SJSA1 (cell line): ENCODE measurements around the gene PCSK6. TPM values are rescaled to one million over a fixed set of nuclear protein-coding genes. Genes with fewer than 3 reads are reported as not detected.
A peak's percentile ranks its signal among the peaks of the same experiment; 100 is the strongest.
"Not testable (repeated sequence)": the region's sequence is repeated elsewhere in the genome, so short reads cannot be mapped to it uniquely, and the experiment has no call there.

Experiments
- DNase-seq, 2 experiments: peaks; one replicate each; pipeline ENCODE4 v3.0.0-alpha.2; 2015 to 2020; ENCODE audit warnings: low spot score in 2 of 2, low read depth in 1 of 2
- H3K27ac ChIP-seq: fragments of 250-450 bp; sonication (Bioruptor Pico); 2 replicates; pipeline ENCODE4 v1.5.1; 2020; ENCODE audit warnings: mild to moderate bottlenecking, moderate library complexity
- H3K27me3 ChIP-seq: fragments of 250-450 bp; sonication (Bioruptor Pico); replicated peaks from 2 replicates; pipeline ENCODE4 v1.5.1; 2020; ENCODE audit warnings: mild to moderate bottlenecking, moderate library complexity
- H3K36me3 ChIP-seq: fragments of 250-450 bp; sonication (Bioruptor Pico); 2 replicates; pipeline ENCODE4 v1.5.1; 2020; ENCODE audit warnings: mild to moderate bottlenecking
- H3K4me1 ChIP-seq: fragments of 250-450 bp; sonication (Bioruptor Pico); replicated peaks from 2 replicates; pipeline ENCODE4 v1.6.1; 2021; ENCODE audit warnings: mild to moderate bottlenecking
- H3K4me3 ChIP-seq: fragments of 250-450 bp; sonication (Bioruptor Pico); 2 replicates; pipeline ENCODE4 v1.5.1; 2020; ENCODE audit warnings: mild to moderate bottlenecking
- H3K9me3 ChIP-seq: fragments of 250-450 bp; sonication (Bioruptor Pico); replicated peaks from 2 replicates; pipeline ENCODE4 v1.5.1; 2020; ENCODE audit warnings: mild to moderate bottlenecking
- total RNA-seq: library from RNA; depleted of rRNA; stranded (reverse); fragments of >200 nt; shearing (Covaris generic); gene quantifications from 2 replicates; pipeline ENCODE4 v1.2.3, GENCODE V29; 2014

PCSK6 gene
- total RNA-seq, 1 experiment from 2014 or later = 1.7 TPM

- Histone ChIP-seq H3K9me3 (peaks cover 3% of the 10 kb centered on the region; the same call in 1 of the 2 replicates), H3K4me3 (no peak overlapping the region), H3K4me1 (no peaks in the 10 kb centered on the region), H3K36me3 (no peaks in the 10 kb centered on the region), H3K27ac (no peak overlapping the region), H3K27me3 (peaks cover 3% of the 10 kb centered on the region; the same call in 1 of the 2 replicates)
- DNase-seq = no peak
Observed at GRCh38 chr15:101463270-101463669, 26.2 kb downstream of the PCSK6 start.

GRCh38 chr15:101461097-101461496 is 28.4 kb downstream of the PCSK6 start:
- Histone ChIP-seq H3K27ac (no peak overlapping the region), H3K27me3 (no peaks in the 10 kb centered on the region; the same call in 1 of the 2 replicates), H3K4me3 (no peak overlapping the region), H3K9me3 (peaks cover 2% of the 10 kb centered on the region; the same call in 1 of the 2 replicates), H3K36me3 (no peaks in the 10 kb centered on the region), H3K4me1 (no peaks in the 10 kb centered on the region)
- no peak for DNase-seq

- Histone ChIP-seq H3K4me1 (no peaks in the 10 kb centered on the region), H3K27ac (no peak overlapping the region), H3K27me3 (no peaks in the 10 kb centered on the region; the same call in 1 of the 2 replicates), H3K36me3 (no peaks in the 10 kb centered on the region), H3K4me3 (no peak overlapping the region), H3K9me3 (no peaks in the 10 kb centered on the region)
- peak in 1 of 2 experiments; percentile 42 for DNase-seq
Observed at GRCh38 chr15:101459579-101460300, 29.8 kb downstream of the PCSK6 start.

GRCh38 chr15:101458908-101459578 is 30.5 kb downstream of the PCSK6 start:
- peak in 1 of 2 experiments; percentile 36 for DNase-seq
- Histone ChIP-seq H3K9me3 (no peaks in the 10 kb centered on the region), H3K27ac (no peak overlapping the region), H3K36me3 (no peaks in the 10 kb centered on the region), H3K27me3 (no peaks in the 10 kb centered on the region; the same call in 1 of the 2 replicates), H3K4me3 (no peak overlapping the region), H3K4me1 (no peaks in the 10 kb centered on the region)

- no peaks in the 10 kb centered on the region for H3K36me3 ChIP-seq
- no peaks in the 10 kb centered on the region for H3K9me3 ChIP-seq
- no peaks in the 10 kb centered on the region for H3K4me1 ChIP-seq
- no peak overlapping the region for H3K4me3 ChIP-seq
- no peak for DNase-seq
- H3K27ac ChIP-seq = no peak overlapping the region
- H3K27me3 ChIP-seq = no peaks in the 10 kb centered on the region; the same call in 1 of the 2 replicates
Observed at GRCh38 chr15:101458158-101458900, 31.2 kb downstream of the PCSK6 start.

GRCh38 chr15:101457696-101458095 is 31.8 kb downstream of the PCSK6 start:
- H3K27ac ChIP-seq = no peak overlapping the region
- no peaks in the 10 kb centered on the region for H3K4me1 ChIP-seq
- no peaks in the 10 kb centered on the region for H3K36me3 ChIP-seq
- DNase-seq = no peak
- no peaks in the 10 kb centered on the region for H3K9me3 ChIP-seq
- no peak overlapping the region for H3K4me3 ChIP-seq
- H3K27me3 ChIP-seq = no peaks in the 10 kb centered on the region; the same call in 1 of the 2 replicates

GRCh38 chr15:101456057-101456739 is 33.3 kb downstream of the PCSK6 start:
- Histone ChIP-seq H3K27me3 (no peaks in the 10 kb centered on the region; the same call in 1 of the 2 replicates), H3K4me1 (no peaks in the 10 kb centered on the region), H3K27ac (no peak overlapping the region), H3K9me3 (no peaks in the 10 kb centered on the region), H3K36me3 (no peaks in the 10 kb centered on the region), H3K4me3 (no peak overlapping the region)
- DNase-seq = no peak

GRCh38 chr15:101455291-101456025 is 34.0 kb downstream of the PCSK6 start:
- Histone ChIP-seq H3K27me3 (no peaks in the 10 kb centered on the region; the same call in 1 of the 2 replicates), H3K27ac (no peak overlapping the region), H3K4me1 (no peaks in the 10 kb centered on the region), H3K36me3 (no peaks in the 10 kb centered on the region), H3K9me3 (no peaks in the 10 kb centered on the region), H3K4me3 (no peak overlapping the region)
- DNase-seq = no peak

- H3K4me1 ChIP-seq, H3K9me3 ChIP-seq, H3K4me3 ChIP-seq, H3K27ac ChIP-seq, H3K27me3 ChIP-seq, H3K36me3 ChIP-seq, DNase-seq: not testable (repeated sequence)
Observed at GRCh38 chr15:101454781-101455180, 34.7 kb downstream of the PCSK6 start.

- H3K4me3 ChIP-seq = no peak overlapping the region
- no peaks in the 10 kb centered on the region for H3K4me1 ChIP-seq
- H3K27me3 ChIP-seq = no peaks in the 10 kb centered on the region; the same call in 1 of the 2 replicates
- H3K27ac ChIP-seq = no peak overlapping the region
- no peak for DNase-seq
- H3K9me3 ChIP-seq = no peaks in the 10 kb centered on the region
- H3K36me3 ChIP-seq = no peaks in the 10 kb centered on the region
Observed at GRCh38 chr15:101454365-101454764, 35.1 kb downstream of the PCSK6 start.

- Histone ChIP-seq H3K27me3 (no peaks in the 10 kb centered on the region; the same call in 1 of the 2 replicates), H3K36me3 (no peaks in the 10 kb centered on the region), H3K4me1 (no peaks in the 10 kb centered on the region), H3K4me3 (no peak overlapping the region), H3K9me3 (no peaks in the 10 kb centered on the region), H3K27ac (no peak overlapping the region)
- DNase-seq = no peak
Observed at GRCh38 chr15:101453123-101454120, 36.1 kb downstream of the PCSK6 start.

- no peaks in the 10 kb centered on the region for H3K4me1 ChIP-seq
- no peak overlapping the region for H3K27ac ChIP-seq
- no peak for DNase-seq
- no peaks in the 10 kb centered on the region; the same call in 1 of the 2 replicates for H3K27me3 ChIP-seq
- H3K4me3 ChIP-seq = no peak overlapping the region
- no peaks in the 10 kb centered on the region for H3K9me3 ChIP-seq
- H3K36me3 ChIP-seq = no peaks in the 10 kb centered on the region
Observed at GRCh38 chr15:101452572-101452971, 36.9 kb downstream of the PCSK6 start.
